ENCODE data around the gene BIN1. TPM values are rescaled to one million over a fixed set of nuclear protein-coding genes. Genes with fewer than 3 reads are reported as not detected.
A peak's percentile ranks its signal among the peaks of the same experiment; 100 is the strongest.

The BIN1 gene
- total RNA-seq, 2 experiments from 2014 or later = 1.5 to 14.1 TPM

- Histone ChIP-seq H3K36me3 (ENCODE audit: insufficient read depth, low read length) (no peaks in the 10 kb centered on the region), H2AFZ (ENCODE audit: low read length) (peak overlapping the region; percentile 40; the same call in 1 of the 2 replicates), H3K4me1 (ENCODE audit: insufficient read depth, low read length, poor library complexity, severe bottlenecking) (peaks cover 16% of the 10 kb centered on the region), H3K4me2 (ENCODE audit: low read length) (peak overlapping the region; percentile 38; the same call in 1 of the 2 replicates), H3K4me3 (ENCODE audit: low read depth, low read length, poor library complexity, severe bottlenecking) (no peak overlapping the region), H4K20me1 (ENCODE audit: insufficient read depth, low read length) (no peaks in the 10 kb centered on the region), H3K9me3 (ENCODE audit: low read length) (no peaks in the 10 kb centered on the region), H3K79me2 (ENCODE audit: insufficient read depth, low read depth, low read length) (no peaks in the 10 kb centered on the region), H3K9me2 (ENCODE audit: insufficient read depth, low read length) (no peaks in the 10 kb centered on the region), H3K27ac (ENCODE audit: low read depth, low read length, poor library complexity, severe bottlenecking) (no peak overlapping the region)
- peak; percentile 37 for DNase-seq (ENCODE audit: low spot score)
- CTCF ChIA-PET (ENCODE audit: unreplicated experiment) = no interaction called here
- POLR2A ChIA-PET = no interaction called here
- no TSS peak for BruUV-seq (replicated peaks)
- TF ChIP-seq CTCF (conservative IDR thresholded peaks at IDR 0.05; ENCODE audit: low read length) (no peak), EZH2phosphoT487 (IDR thresholded peaks at IDR 0.05; ENCODE audit: borderline replicate concordance, low read depth, low read length) (no peak)
- intact Hi-C loops (cut with micrococcal nuclease; ENCODE audit: unreplicated experiment) = no loop called here
Measured at GRCh38 chr2:127086990-127087790, 19.8 kb downstream of the BIN1 start.

- no peak for DNase-seq (ENCODE audit: low spot score)
- no peaks in the 10 kb centered on the region for H3K79me2 ChIP-seq (ENCODE audit: insufficient read depth, low read depth, low read length)
- no peaks in the 10 kb centered on the region for H3K9me2 ChIP-seq (ENCODE audit: insufficient read depth, low read length)
- H3K4me3 ChIP-seq (ENCODE audit: low read depth, low read length, poor library complexity, severe bottlenecking) = no peak overlapping the region
- no peaks in the 10 kb centered on the region for H3K9me3 ChIP-seq (ENCODE audit: low read length)
- H2AFZ ChIP-seq (ENCODE audit: low read length) = peak overlapping the region; percentile 34; the same call in 1 of the 2 replicates
- no peak overlapping the region for H3K27ac ChIP-seq (ENCODE audit: low read depth, low read length, poor library complexity, severe bottlenecking)
- no peaks in the 10 kb centered on the region for H4K20me1 ChIP-seq (ENCODE audit: insufficient read depth, low read length)
- H3K36me3 ChIP-seq (ENCODE audit: insufficient read depth, low read length) = no peaks in the 10 kb centered on the region
- ChIA-PET POLR2A (interaction anchor here (0.5 to 1.3 kb wide), 2 partner anchors 9 to 193 kb away, joined by 4 to 5 read pairs; no protein-coding TSS in a partner anchor), CTCF (ENCODE audit: unreplicated experiment) (interaction anchor here (0.6 kb wide), 1 partner anchor 9 kb away, joined by 3 read pairs; no protein-coding TSS in a partner anchor)
- BruUV-seq (replicated peaks) = no TSS peak
- H3K4me1 ChIP-seq (ENCODE audit: insufficient read depth, low read length, poor library complexity, severe bottlenecking) = peaks cover 26% of the 10 kb centered on the region
- TF ChIP-seq CTCF (conservative IDR thresholded peaks at IDR 0.05; ENCODE audit: low read length) = no peak
- no peak for TF ChIP-seq EZH2phosphoT487 (IDR thresholded peaks at IDR 0.05; ENCODE audit: borderline replicate concordance, low read depth, low read length)
- intact Hi-C loops (cut with micrococcal nuclease; ENCODE audit: unreplicated experiment) = no loop called here
- H3K4me2 ChIP-seq (ENCODE audit: low read length) = no peak overlapping the region
Measured at GRCh38 chr2:127085317-127085681, 21.7 kb downstream of the BIN1 start.
